OCI-LY1 (cell line): ENCODE measurements around the gene ZNF664.

Source experiments
- H2AFZ ChIP-seq: fragments of 200-600 bp; sonication (generic), shearing (Covaris generic); 2 replicates; pipeline ENCODE4 v1.6.0; 2014; ENCODE audit warnings: antibody characterized with exemption, mild to moderate bottlenecking, low read length
- H3F3A ChIP-seq: fragments of 200-600 bp; sonication (generic), shearing (Covaris generic); 2 replicates; pipeline ENCODE4 v1.6.0; 2014; ENCODE audit warnings: mild to moderate bottlenecking, antibody characterized with exemption, low read length, moderate library complexity; ENCODE audit not compliant: insufficient read depth
- H3K27ac ChIP-seq: fragments of 200-600 bp; sonication (generic); 2 replicates; pipeline ENCODE4 v1.5.1; 2014; ENCODE audit warnings: low read length, mixed run types, mild to moderate bottlenecking, low read depth; ENCODE audit not compliant: poor library complexity, severe bottlenecking
- H3K27me3 ChIP-seq: fragments of 200-600 bp; sonication (generic); 2 replicates; pipeline ENCODE4 v1.6.0; 2014; ENCODE audit warnings: antibody characterized with exemption, mild to moderate bottlenecking, low read length, moderate library complexity; ENCODE audit not compliant: insufficient read depth
- H3K36me3 ChIP-seq: fragments of 200-600 bp; sonication (generic); 2 replicates; pipeline ENCODE4 v1.6.1; 2014; ENCODE audit warnings: mild to moderate bottlenecking, antibody characterized with exemption, low read length, moderate library complexity, mixed read lengths; ENCODE audit not compliant: insufficient read depth
- H3K4me1 ChIP-seq: fragments of 200-600 bp; sonication (generic); 2 replicates; pipeline ENCODE4 v1.5.1; 2014; ENCODE audit warnings: mild to moderate bottlenecking, low read length, moderate library complexity; ENCODE audit not compliant: insufficient read depth, severe bottlenecking
- H3K4me2 ChIP-seq: fragments of 200-600 bp; sonication (generic), shearing (Covaris generic); 2 replicates; pipeline ENCODE4 v1.6.1; 2014; ENCODE audit warnings: low read length
- H3K4me3 ChIP-seq: fragments of 200-600 bp; sonication (generic); 2 replicates; pipeline ENCODE4 v1.5.1; 2014; ENCODE audit warnings: low read length, low read depth, mild to moderate bottlenecking, mixed read lengths; ENCODE audit not compliant: poor library complexity, severe bottlenecking
- H3K79me2 ChIP-seq: fragments of 200-600 bp; shearing (Covaris generic); 2 replicates; pipeline ENCODE4 v1.6.1; 2016; ENCODE audit warnings: mixed run types, low read length, mixed read lengths; ENCODE audit not compliant: insufficient read depth
- H3K9ac ChIP-seq: fragments of 200-600 bp; sonication (generic), shearing (Covaris generic); 2 replicates; pipeline ENCODE4 v1.6.1; 2014; ENCODE audit warnings: mild to moderate bottlenecking, low read length, mixed read lengths
- H3K9me2 ChIP-seq: fragments of 200-600 bp; sonication (generic), shearing (Covaris generic); 2 replicates; pipeline ENCODE4 v1.6.1; 2014; ENCODE audit warnings: low read depth, mild to moderate bottlenecking, low read length, mixed read lengths
- H3K9me3 ChIP-seq: fragments of 200-600 bp; shearing (Covaris generic); 2 replicates; pipeline ENCODE4 v1.6.1; 2014; ENCODE audit warnings: low read length, mixed read lengths
- H4K20me1 ChIP-seq: fragments of 200-600 bp; sonication (generic), shearing (Covaris generic); 2 replicates; pipeline ENCODE4 v1.6.0; 2016; ENCODE audit warnings: mild to moderate bottlenecking, low read length; ENCODE audit not compliant: insufficient read depth
- EZH2 ChIP-seq: fragments of 200-600 bp; sonication (generic), shearing (Covaris generic); IDR thresholded peaks from 2 replicates; pipeline ENCODE4 v1.8.0; 2017; ENCODE audit warnings: borderline replicate concordance, mixed run types, mild to moderate bottlenecking, antibody characterized with exemption, low read length, moderate library complexity, mixed read lengths
- TF ChIP-seq, protein P1 (sequence below): fragments of 200-600 bp; sonication (generic), shearing (Covaris generic); IDR thresholded peaks from 2 replicates; pipeline ENCODE4 v1.5.1; 2017; ENCODE audit warnings: mild to moderate bottlenecking, antibody characterized with exemption, low read length, moderate library complexity, mixed read lengths

The ZNF664 gene

GRCh38 chr12:123963821-123964220 is 9.2 kb upstream of the ZNF664 start:
- H3K9ac ChIP-seq: no peak overlapping the region
- no peaks in the 10 kb centered on the region for H3K9me2 ChIP-seq
- no peaks in the 10 kb centered on the region for H3K79me2 ChIP-seq
- no peaks in the 10 kb centered on the region for H3K36me3 ChIP-seq
- no peak overlapping the region for H3K27ac ChIP-seq
- 0 out of 2 replicates have a peak, but pooled peaks cover 5% of the 10 kb centered on the region for H4K20me1 ChIP-seq
- no peaks in the 10 kb centered on the region for H3F3A ChIP-seq
- H3K4me1 ChIP-seq: no peaks in the 10 kb centered on the region
- H3K9me3 ChIP-seq: no peaks in the 10 kb centered on the region
- H3K27me3 ChIP-seq: no peaks in the 10 kb centered on the region; the same call in 1 of the 2 replicates
- H3K4me3 ChIP-seq: no peak overlapping the region
- no peak overlapping the region for H2AFZ ChIP-seq
- TF ChIP-seq, protein P1, sequence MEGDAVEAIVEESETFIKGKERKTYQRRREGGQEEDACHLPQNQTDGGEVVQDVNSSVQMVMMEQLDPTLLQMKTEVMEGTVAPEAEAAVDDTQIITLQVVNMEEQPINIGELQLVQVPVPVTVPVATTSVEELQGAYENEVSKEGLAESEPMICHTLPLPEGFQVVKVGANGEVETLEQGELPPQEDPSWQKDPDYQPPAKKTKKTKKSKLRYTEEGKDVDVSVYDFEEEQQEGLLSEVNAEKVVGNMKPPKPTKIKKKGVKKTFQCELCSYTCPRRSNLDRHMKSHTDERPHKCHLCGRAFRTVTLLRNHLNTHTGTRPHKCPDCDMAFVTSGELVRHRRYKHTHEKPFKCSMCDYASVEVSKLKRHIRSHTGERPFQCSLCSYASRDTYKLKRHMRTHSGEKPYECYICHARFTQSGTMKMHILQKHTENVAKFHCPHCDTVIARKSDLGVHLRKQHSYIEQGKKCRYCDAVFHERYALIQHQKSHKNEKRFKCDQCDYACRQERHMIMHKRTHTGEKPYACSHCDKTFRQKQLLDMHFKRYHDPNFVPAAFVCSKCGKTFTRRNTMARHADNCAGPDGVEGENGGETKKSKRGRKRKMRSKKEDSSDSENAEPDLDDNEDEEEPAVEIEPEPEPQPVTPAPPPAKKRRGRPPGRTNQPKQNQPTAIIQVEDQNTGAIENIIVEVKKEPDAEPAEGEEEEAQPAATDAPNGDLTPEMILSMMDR: no peak
- no peak for TF ChIP-seq EZH2
- H3K4me2 ChIP-seq: no peak overlapping the region

DNA sequence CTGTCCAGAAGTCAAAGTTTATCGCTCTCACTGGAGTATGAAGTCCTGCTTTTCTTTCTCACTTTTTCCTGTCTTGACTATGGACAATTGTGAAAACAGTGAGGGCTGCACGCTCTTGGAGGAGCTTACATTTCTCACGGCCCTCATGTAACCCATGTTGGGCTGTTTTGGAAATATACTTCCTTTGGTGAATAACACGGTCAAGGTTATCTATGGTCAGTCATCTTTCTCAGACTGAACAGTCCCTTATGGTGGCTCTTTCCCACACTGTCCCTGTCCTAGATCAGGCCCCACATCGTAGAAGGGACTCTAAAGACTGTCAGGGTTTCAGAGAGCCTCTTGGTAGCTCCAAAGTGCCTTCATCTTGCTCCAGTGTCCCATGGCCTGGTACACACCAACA is 7.6 kb upstream of the ZNF664 start:
- no peak overlapping the region for H3K4me3 ChIP-seq
- TF ChIP-seq, protein P1: no peak
- no peak for TF ChIP-seq EZH2
- H3K36me3 ChIP-seq: no peaks in the 10 kb centered on the region
- 0 out of 2 replicates have a peak, but pooled peaks cover 5% of the 10 kb centered on the region for H4K20me1 ChIP-seq
- H3K9me3 ChIP-seq: no peaks in the 10 kb centered on the region
- no peaks in the 10 kb centered on the region for H3K4me1 ChIP-seq
- H3K79me2 ChIP-seq: no peaks in the 10 kb centered on the region
- H3K9me2 ChIP-seq: no peaks in the 10 kb centered on the region
- no peak overlapping the region for H3K9ac ChIP-seq
- H2AFZ ChIP-seq: no peak overlapping the region
- H3F3A ChIP-seq: no peaks in the 10 kb centered on the region
- no peaks in the 10 kb centered on the region; the same call in 1 of the 2 replicates for H3K27me3 ChIP-seq
- no peak overlapping the region for H3K4me2 ChIP-seq
- no peak overlapping the region for H3K27ac ChIP-seq

- Histone ChIP-seq H3K4me3 (no peak overlapping the region), H3K79me2 (no peaks in the 10 kb centered on the region), H3K27ac (no peak overlapping the region), H3K27me3 (no peaks in the 10 kb centered on the region; the same call in 1 of the 2 replicates), H2AFZ (no peak overlapping the region), H3K9me3 (no peaks in the 10 kb centered on the region), H3K4me1 (peaks cover 5% of the 10 kb centered on the region), H4K20me1 (0 out of 2 replicates have a peak, but pooled peaks cover 5% of the 10 kb centered on the region), H3K4me2 (no peak overlapping the region), H3K9me2 (no peaks in the 10 kb centered on the region), H3F3A (0 out of 2 replicates have a peak, but pooled peaks cover 4% of the 10 kb centered on the region), H3K9ac (no peak overlapping the region), H3K36me3 (no peaks in the 10 kb centered on the region)
- TF ChIP-seq, protein P1: no peak
- TF ChIP-seq EZH2: no peak
Observed at GRCh38 chr12:123966596-123966995, 6.4 kb upstream of the ZNF664 start.
